GM19099 (cell line): ENCODE measurements around the gene HLA-DQA1.

Experiments used
- POLR2A ChIP-seq: IDR thresholded peaks from 3 replicates; pipeline ENCODE4 v1.6.1; 2011; ENCODE audit warnings: low read depth; ENCODE audit not compliant: insufficient read length; ENCODE audit errors: extremely low read depth

The HLA-DQA1 gene

DNA sequence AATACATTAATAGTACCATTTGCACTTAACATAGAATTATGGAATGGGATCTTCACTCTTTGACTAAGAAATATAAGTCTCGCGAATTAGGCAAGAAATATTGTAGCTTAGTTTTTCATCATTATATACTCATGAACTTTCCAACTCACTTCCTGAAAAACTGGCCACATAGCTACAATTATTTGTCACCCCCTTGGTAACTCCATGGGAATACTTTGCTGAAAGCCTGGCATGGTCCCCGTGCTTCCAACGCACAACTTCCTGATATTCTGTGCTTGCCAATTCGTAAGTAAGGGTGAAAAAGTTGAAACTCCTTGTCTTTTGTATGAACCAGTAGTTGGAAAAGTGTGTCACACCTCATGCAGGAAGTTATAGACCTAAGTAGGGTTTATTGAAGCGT lies 23.7 kb upstream of the HLA-DQA1 start:
- no peak for TF ChIP-seq POLR2A

DNA sequence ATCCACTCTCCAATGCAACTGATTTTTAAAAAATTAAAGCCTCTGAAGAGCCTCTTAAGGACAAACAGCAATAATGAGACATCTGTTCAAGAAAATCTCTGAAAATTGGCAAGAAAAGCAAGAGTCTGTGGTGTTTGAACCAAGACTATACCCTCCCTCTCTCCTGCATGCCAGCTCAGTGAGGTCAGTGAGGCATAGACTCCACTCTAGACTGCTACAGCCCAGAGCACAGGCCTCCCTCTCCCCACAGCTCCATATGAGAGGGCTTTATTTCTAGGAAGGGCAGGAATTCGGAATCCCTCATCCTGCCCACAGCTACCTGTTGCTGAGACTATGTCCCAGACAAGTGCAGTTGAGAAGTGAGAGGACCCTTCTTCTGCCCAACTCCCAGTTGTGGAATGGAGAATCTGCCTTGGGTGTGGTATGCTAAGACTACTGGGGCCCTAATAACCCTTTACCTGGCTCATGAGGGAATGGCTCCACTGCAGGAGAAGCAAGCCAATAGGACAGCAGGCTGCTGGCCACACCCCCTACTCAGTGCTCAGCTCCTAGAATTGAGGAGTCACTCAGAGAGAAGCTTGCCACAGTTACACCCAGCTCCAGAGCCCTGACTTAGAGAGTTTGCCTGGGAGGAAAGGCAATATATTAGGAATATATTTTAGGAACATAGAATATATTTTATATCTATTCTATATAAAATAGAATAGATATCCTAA lies 22.7 kb upstream of the HLA-DQA1 start:
- no peak for TF ChIP-seq POLR2A

DNA sequence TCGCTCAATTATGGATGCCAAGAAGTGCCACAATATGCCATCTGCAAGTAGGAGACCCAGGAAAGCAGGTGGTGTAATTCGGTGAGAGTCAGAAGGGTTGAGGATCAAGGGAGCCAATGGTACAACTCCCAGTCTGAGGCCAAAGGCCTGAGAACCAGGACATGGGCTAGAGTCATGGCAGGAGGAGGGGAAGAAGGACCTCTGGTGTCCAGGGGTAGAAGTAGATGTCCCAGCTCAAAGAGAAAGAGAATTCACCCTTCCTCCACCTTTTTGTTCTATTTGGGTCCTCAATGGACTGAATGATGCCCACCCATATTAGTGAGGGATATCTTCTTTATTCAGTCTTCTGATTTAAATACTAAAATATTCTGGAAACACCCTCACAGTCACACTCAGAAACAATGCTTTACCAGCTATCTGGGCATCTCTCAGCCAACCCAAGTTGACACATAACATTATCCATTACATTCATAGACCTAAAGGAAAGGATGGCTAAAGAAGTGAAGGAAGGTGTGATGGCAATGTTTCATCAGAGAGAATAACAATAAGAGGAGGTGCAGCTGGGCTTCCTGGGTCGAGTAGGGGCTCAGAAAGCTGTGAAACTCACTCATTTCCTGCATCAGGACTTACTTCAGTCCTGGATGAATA lies 21.2 kb upstream of the HLA-DQA1 start:
- no peak for TF ChIP-seq POLR2A

DNA sequence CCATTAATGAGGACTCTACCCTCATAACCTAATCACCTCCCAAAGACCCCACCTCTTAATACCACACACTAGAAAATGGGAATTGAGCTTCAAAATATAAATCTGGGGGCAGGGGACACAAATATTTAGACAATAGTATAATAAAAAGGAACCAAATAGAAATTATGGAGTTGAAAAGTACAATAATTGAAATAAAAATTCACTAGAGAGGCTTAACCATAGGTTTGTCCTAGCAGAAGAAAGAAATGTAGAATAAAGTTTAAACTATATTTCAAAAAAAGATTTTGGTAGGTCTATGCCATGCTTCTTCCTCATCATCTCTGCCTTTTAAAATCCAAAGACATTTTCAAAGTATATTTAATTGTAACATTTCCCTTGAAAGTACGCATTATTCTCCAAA lies 19.5 kb upstream of the HLA-DQA1 start:
- no peak for TF ChIP-seq POLR2A

DNA sequence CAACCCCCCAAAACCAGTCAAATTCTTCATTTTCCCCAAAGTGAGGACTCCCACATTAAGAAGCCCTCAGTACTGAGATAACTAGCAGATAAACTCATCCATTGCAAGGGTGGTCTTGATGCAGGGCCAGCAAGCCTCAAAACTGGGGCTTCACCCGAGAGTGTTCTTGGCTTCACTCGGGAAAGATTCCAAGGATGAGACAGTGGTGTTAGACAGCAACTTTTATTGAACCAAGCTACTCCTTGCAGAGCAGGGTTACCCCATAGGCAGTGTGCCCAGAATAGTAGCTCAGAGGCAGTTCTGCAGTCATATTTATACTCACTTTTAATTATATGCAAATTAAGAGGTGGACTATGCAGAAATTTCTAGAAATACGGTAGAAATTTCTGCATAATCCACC lies 15.8 kb upstream of the HLA-DQA1 start:
- no peak for TF ChIP-seq POLR2A

DNA sequence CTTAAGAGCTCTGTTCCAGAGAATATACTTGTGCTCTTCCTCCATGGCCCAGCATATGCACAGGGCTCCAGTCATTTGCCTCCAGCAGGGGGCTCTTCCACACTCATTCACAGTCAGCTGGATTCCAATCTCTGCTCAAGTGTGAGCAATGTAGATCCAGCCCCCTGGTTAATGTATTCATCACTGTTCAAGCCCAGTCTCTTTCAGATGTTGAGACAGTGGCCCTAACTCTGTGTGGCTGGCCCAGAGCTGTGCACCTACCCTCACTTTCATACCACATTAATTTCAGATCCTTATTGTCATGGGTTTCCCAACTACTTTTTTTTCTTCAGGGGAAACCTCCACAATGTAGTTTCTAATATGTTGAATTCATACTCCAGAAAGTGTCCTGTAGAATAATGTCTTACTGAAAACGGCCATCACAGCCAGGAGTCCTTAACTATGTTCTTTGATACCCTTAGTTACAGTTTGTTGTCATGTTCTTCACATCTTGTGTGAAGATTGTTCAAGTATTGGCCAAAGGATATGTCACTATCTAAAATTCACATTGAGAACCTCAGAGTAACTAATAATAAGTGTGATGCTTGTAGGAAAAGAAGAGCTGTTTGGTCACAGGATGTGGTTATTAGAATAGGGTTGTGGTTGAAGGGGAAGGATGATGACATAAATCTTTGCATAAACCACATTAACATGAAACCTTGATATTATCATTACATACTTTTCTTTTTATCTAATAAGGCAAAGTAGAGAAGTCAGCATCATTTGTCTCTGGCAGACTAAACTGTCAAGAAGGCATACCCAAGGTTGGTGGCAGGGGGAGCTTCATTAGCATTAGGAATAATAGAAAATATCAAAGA lies 14.4 kb upstream of the HLA-DQA1 start:
- peak; percentile 45 for TF ChIP-seq POLR2A

DNA sequence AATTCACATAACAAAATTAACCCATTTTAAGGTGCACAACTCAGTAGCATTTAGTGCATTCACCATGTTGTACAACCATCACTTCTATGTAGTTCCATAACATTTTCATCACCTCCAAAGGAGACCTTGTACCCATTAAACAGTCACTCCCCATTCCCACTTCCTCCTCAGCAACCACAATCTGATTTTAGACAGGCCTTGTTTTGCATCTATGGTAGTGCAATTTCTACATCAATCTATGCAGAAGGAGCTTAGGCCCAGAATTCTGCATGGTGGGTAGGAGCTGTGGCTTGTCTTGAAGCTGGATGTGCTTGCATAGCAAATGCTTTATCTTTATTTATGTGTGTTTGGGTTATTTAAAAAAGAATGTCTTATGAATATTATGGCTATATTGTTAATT lies 13.5 kb upstream of the HLA-DQA1 start:
- peak; percentile 47 for TF ChIP-seq POLR2A

DNA sequence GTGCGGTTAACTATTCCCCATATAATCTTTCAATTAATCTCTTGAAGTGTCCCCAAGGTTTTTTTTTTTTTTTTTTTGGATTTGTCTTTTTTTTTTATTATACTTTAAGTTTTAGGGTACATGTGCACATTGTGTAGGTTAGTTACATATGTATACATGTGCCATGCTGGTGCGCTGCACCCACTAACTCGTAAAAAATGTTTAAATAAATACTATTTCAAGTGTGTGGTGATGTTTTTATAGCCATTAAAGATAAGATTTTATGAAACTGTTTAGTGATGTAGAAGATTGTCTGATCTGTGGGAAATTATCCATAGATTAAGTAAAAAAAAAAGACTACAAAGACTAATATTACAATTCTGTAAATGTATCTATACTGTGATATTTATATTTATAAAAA lies 12.6 kb upstream of the HLA-DQA1 start:
- TF ChIP-seq POLR2A, result no peak

DNA sequence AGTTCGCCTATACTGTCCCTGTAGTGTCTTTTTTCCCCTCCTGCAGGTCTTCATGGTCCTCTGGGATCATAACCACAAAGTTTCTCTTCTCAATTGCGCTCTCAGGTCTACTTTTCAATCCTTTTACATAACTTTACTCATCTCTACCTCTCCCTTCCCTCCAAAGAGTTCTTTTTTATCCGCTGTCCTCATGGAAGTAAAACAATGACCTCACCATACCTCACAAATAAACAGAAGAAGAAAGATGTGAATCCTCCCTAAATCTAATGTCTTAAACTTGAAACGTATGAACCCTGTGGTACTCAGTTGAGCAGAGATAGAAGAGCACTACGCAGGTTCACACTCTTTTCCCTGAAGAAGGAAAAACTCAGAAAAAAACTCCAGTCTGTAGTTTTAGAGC lies 12.1 kb upstream of the HLA-DQA1 start:
- TF ChIP-seq POLR2A, result no peak

DNA sequence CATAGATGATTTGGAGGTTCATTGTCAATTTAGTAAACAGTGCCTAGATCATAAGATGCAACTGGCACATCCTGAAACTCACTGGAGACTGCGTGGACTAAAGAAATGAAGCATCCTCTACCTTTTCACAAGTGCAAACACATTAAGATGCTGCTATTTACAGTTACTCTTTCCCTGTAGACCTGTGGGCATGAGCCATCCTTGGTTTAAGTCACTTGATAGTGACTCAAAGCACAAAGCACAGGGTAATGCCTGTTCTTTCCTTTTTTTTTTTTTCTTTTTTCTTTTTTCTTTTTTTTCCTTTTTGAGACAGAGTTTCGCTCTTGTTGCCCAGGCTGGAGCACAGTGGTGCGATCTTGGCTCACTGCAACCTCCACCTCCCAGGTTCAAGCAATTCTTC lies 10.0 kb upstream of the HLA-DQA1 start:
- TF ChIP-seq POLR2A, result no peak

DNA sequence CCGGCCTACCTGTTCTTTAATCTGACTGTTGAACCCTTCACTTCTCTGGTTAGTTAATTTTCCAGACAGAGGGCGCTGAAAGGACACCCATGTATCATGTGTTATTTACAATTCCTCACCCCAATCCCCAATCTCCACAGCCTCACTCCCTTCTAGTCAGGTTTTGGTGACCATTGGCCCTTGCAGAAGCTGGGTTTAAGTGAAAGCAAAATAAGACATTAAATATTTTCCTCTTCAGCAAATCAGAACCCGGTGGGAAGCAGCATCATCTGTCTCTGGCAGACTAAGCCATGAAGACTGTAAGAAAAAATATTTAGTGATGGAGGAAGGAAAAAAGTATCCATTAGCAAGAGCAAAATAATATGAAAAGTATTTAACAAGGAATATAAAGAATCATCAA lies 9.4 kb upstream of the HLA-DQA1 start:
- peak; percentile 52 for TF ChIP-seq POLR2A

DNA sequence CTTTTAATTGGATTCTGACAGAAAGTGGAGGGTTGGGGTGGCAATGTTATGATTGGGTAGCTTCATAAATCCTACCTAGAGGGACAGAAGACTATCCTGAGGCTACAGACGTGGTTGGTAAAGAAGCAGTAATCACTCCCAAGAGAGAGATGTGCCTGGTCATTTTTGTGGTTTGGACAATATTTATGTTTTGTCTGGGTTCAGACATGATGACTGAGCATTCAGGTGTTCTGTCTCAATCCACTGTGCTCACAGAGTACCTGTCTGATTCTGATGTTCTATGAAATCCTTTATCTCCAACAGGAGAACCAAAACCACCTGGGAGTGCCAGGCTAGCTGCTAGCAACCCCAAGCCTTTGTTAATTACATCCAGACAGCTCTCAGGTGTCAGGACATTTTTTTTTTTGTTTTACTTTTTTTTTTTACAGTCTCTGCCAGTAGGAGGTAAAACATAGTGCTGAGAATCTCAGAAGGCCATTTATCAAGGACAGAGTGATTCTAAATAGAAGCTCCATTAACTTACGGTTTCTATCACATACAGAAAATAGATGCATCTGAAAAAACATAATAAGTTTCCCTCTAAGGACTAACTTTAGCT lies 1.6 kb upstream of the HLA-DQA1 start:
- TF ChIP-seq POLR2A, result no peak

DNA sequence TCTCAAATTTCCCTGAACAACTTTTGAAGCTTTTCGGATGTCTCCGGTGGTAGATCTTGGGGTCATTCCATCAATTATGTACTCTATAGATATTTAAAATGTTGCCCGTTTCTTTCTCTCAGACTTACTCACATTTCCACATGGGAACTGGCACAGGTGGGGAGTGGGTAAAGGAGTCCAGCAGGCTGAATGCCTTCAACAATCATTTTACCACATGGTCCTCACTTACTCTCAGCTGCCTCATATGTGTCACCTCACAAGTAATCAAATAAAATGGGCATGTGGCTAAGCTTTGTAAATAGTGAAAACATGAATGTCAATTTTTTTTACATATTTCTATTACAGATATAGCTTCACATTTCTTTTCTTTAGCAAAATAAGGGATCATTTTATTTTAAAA lies 677 bp downstream of the HLA-DQA1 start:
- TF ChIP-seq POLR2A, result no peak

DNA sequence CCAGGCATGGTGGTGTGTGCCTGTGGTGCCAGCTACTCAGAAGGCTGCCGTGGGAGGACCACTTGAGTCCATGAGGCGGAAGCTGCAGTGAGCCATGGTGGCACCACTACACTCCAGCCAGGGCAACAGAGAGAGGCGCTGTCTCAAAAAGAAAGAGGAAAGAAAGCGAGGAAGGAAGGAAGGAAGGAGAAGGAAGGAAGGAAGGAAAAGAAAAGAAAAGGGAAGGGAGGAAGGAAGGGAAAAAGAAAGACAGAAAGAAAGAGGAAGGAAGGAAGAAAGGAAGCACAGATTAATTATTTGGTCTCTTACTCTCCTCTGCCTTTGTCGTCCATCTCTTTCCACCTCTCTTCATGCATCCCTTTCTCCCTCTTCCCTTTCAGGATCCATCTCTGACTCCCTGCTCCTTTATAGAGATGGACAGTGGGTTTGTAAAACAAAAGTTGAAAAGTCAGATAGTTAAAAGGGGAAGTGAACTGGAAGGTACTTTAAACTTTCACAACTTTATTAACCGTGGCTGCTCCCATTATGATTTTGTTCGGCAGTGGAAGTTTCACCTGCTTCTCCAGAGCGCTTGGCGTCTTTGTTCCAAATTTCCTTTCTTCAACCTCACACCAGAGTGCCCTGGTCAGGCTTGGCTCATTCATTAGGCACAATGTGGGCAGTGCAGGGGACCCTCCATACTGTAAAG lies 1.5 kb downstream of the HLA-DQA1 start:
- TF ChIP-seq POLR2A, result peak; percentile 29
